ENCODE results near the gene SULT1B1. TPM values are rescaled to one million over a fixed set of nuclear protein-coding genes. Genes with fewer than 3 reads are reported as not detected.
"Not testable (repeated sequence)": the region's sequence is repeated elsewhere in the genome, so short reads cannot be mapped to it uniquely, and the experiment has no call there.

Gene SULT1B1
- total RNA-seq, 2 donors from 2014 or later = 1.8 to 4.0 TPM

GRCh38 chr4:69780141-69780540, 19.7 kb upstream of the SULT1B1 start:
- ATAC-seq = no peak
- Histone ChIP-seq H3K36me3 (replicated peaks in 1 of 2; ENCODE audit: insufficient read depth in 1 of 2, low read depth in 2 of 2) (no peaks in the 10 kb centered on the region), H3K9me3 (no peaks in the 10 kb centered on the region), H3K27me3 (no peaks in the 10 kb centered on the region), H3K27ac (no peak overlapping the region), H3K4me3 (no peak overlapping the region), H3K4me1 (no peaks in the 10 kb centered on the region)
- intact Hi-C loops (cut with DNase I) = no loop called here
- TF ChIP-seq POLR2A (IDR thresholded peaks at IDR 0.05) = no peak
- TF ChIP-seq CTCF (IDR thresholded peaks at IDR 0.05) = no peak
- DNase-seq = no peak
- WGBS, 2 donors = 76 to 86% methylated on average over 1 of the region's 1 CpG

GRCh38 chr4:69776696-69777095, 16.3 kb upstream of the SULT1B1 start:
- WGBS, 2 donors = 81 to 87% methylated on average over 3 of the region's 3 CpGs
- H3K27ac ChIP-seq = no peak overlapping the region

GRCh38 chr4:69775321-69775867, 15.0 kb upstream of the SULT1B1 start:
- Histone ChIP-seq H3K4me3 (no peak overlapping the region), H3K27ac (no peak overlapping the region), H3K9me3 (no peaks in the 10 kb centered on the region), H3K4me1 (peaks cover 12% of the 10 kb centered on the region), H3K36me3 (replicated peaks in 1 of 2; ENCODE audit: insufficient read depth in 1 of 2, low read depth in 2 of 2) (no peaks in the 10 kb centered on the region), H3K27me3 (no peaks in the 10 kb centered on the region)
- TF ChIP-seq CTCF (IDR thresholded peaks at IDR 0.05) = no peak
- TF ChIP-seq POLR2A (IDR thresholded peaks at IDR 0.05) = no peak
- WGBS, 2 donors = 71 to 79% methylated on average over 2 of the region's 2 CpGs
- intact Hi-C loops (cut with DNase I) = no loop called here
- DNase-seq = no peak
- ATAC-seq = no peak

More at GRCh38 chr4:69776696-69777095, 16.3 kb upstream of the SULT1B1 start:
- peaks cover 12% of the 10 kb centered on the region for H3K4me1 ChIP-seq
- intact Hi-C loops (cut with DNase I) = no loop called here
- no peak overlapping the region for H3K4me3 ChIP-seq
- no peaks in the 10 kb centered on the region for H3K36me3 ChIP-seq (replicated peaks in 1 of 2; ENCODE audit: insufficient read depth in 1 of 2, low read depth in 2 of 2)
- ATAC-seq (no peak), DNase-seq (no peak)
- no peaks in the 10 kb centered on the region for H3K9me3 ChIP-seq
- no peaks in the 10 kb centered on the region for H3K27me3 ChIP-seq
- TF ChIP-seq CTCF (IDR thresholded peaks at IDR 0.05) (no peak), POLR2A (IDR thresholded peaks at IDR 0.05) (no peak)

GRCh38 chr4:69773484-69773883, 13.1 kb upstream of the SULT1B1 start:
- no peaks in the 10 kb centered on the region for H3K36me3 ChIP-seq (replicated peaks in 1 of 2; ENCODE audit: insufficient read depth in 1 of 2, low read depth in 2 of 2)
- H3K27ac ChIP-seq = no peak overlapping the region
- peak; percentile 88 for ATAC-seq
- H3K4me3 ChIP-seq = no peak overlapping the region
- peak in 2 of 4 donors; percentile 26 to 37 for DNase-seq
- no peaks in the 10 kb centered on the region for H3K27me3 ChIP-seq
- intact Hi-C loops (cut with DNase I) = no loop called here
- TF ChIP-seq CTCF (IDR thresholded peaks at IDR 0.05) (no peak), POLR2A (IDR thresholded peaks at IDR 0.05) (no peak)
- no peaks in the 10 kb centered on the region for H3K9me3 ChIP-seq
- peaks cover 12% of the 10 kb centered on the region for H3K4me1 ChIP-seq
- 32 to 42% methylated on average over 3 of the region's 3 CpGs for WGBS, 2 donors

- H3K27ac ChIP-seq; DNase-seq; H3K27me3 ChIP-seq; H3K4me1 ChIP-seq; intact Hi-C loops (cut with DNase I); H3K36me3 ChIP-seq (replicated peaks in 1 of 2; ENCODE audit: insufficient read depth in 1 of 2, low read depth in 2 of 2); ATAC-seq; H3K4me3 ChIP-seq; H3K9me3 ChIP-seq: not testable (repeated sequence)
- 38 to 45% methylated on average over 3 of the region's 3 CpGs for WGBS, 2 donors
Measured at GRCh38 chr4:69768554-69768953, 8.1 kb upstream of the SULT1B1 start.

All from body of pancreas (tissue), 4 donors.